NCI-H2107 (cell line): Measurements from ENCODE around the gene SGTB.
A peak's percentile ranks its signal among the peaks of the same experiment; 100 is the strongest.

Experiments used
- DNase-seq: peaks from one replicate; lab custom pipeline; 2025; lab: John Stamatoyannopoulos, UW

The SGTB gene

GRCh38 chr5:65721720-65722574 lies at the start of gene SGTB, which contains the start of gene NLN:
Gene SGTB (minus strand): TSS chr5:65722109. CDS start chr5:65720807, 1,302 bp downstream.
Gene NLN (plus strand): TSS chr5:65722205. CDS start chr5:65722374, 169 bp downstream.
- DNase-seq, result peak; percentile 57

- no peak for DNase-seq
Observed at GRCh38 chr5:65771266-65771665, 49.4 kb upstream of the SGTB start.

GRCh38 chr5:65769539-65769938 lies 47.6 kb upstream of the SGTB start:
- no peak for DNase-seq

DNA sequence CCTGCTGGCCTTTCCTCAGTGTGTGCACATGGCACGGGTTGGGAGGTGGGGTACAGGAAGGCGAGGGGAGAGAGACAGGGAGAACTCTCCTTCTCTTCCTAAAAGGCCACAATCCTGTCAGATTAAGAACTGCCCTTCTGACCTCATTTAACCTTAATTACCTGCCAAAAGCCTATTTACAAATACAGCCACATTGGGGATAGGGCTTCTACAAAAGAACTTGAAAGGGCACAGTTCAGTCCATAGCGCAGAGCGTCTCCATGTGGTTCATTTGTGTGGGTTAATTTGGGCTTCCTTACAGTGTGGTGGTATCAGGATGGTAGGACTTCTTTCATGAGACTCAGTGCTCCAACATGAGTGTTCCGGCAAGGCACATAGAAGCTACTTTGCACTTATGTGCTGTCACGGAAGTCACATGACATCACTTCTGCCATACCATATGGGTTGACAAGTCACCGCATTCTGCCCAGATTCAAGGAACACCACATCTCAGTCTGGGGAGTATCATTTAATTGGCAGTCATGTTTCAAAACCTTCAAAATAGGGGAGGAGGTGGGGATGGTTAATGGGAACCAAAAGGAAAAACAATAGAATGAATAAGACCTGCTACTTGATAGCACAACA lies 46.9 kb upstream of the SGTB start:
- no peak for DNase-seq

- DNase-seq, result no peak
Observed at GRCh38 chr5:65767565-65767964, 45.7 kb upstream of the SGTB start.

GRCh38 chr5:65766781-65767180 lies 44.9 kb upstream of the SGTB start:
- DNase-seq, result no peak

DNA sequence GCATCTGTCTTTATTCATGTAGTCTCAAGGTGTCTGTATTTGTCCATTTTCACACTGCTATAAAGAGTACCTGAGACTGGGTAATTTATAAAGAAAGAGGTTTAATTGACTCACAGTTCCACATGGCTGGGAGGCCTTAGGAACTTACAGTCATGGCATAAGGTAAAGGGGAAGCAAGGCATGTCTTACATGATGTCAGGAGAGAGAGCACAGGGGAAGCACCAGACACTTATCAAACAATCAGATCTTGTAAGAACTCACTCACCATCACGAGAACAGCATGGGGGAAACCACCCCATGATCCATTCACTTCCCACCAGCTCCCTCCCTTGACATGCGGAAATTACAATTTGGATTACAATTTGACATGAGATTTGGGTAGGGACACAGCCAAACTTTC lies 44.3 kb upstream of the SGTB start:
- DNase-seq, result no peak

- DNase-seq, result no peak
Observed at GRCh38 chr5:65765582-65765981, 43.7 kb upstream of the SGTB start.

GRCh38 chr5:65762234-65762633 lies 40.3 kb upstream of the SGTB start:
- no peak for DNase-seq

DNA sequence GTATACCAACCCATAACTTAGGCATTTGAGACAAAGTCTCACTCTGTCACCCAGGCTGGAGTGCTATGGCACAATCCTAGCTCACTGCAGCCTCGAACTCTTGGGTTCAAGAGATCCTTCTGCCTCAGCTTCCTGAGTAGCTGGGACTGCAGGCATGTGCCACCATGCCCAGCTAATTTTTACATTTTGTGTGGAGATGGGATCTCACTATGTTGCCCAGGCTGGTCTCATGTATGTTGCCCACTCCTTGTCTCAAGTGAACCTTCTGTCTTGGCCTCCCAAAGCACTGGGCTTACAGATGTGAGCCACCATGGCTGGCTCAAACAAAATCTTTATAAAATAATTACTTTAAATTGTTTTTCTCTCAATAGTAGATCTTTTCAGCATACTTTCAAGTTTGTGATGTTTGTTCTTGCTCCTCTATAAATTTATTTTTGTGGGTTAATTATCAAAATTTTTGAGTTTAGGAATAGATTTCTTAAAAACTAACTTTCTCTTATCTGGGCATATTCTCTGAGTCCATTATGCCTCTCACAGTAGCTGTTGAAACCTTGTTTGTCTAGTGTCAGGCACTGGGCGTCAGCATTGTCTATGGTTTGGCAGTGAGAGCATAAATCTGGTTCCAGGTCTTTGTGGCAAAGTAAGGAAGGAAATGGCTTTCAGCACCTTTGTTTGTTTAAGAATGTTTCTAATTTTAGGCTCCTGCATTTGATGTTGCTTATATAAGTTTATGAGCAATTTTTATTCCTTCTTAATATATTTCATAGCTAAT lies 38.8 kb upstream of the SGTB start:
- no peak for DNase-seq

- DNase-seq, result no peak
Observed at GRCh38 chr5:65758546-65759144, 36.7 kb upstream of the SGTB start.

DNA sequence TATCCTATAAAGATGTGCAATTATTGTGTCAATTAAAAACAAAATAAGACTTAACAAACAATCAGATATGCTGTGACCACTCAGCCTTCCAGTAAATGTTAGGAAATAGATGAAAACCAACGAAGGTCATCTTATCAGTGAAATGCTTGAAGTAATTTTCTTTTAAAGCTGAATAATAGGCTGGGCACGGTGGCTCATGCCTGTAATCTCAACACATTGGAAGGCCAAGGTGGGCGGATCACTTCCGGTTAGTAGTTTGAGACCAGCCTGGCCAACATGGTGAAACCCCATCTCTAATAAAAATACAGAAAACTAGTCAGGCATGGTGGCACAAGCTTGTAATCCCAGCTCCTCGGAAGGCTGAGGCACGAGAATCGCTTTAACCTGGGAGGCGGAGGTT lies 31.3 kb upstream of the SGTB start:
- no peak for DNase-seq

DNA sequence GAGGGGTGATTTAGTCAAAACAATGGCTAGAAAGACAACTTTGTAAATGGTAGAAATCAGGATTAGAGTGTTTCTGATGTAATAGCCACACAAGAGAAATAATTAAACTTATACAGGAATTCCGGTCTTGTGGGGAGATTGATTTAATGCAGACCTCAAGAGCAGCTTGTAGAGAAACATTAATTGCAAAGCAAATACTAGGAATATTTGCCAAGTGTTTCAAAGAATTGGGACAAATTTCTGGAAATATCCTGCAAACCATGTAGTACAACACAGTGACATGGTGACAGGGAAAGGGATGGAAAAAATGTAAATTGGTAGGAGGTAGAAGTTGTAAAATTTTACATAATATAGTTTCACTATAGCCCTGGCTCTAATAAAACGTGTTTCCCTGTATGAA lies 29.0 kb upstream of the SGTB start:
- no peak for DNase-seq

- DNase-seq, result no peak
Observed at GRCh38 chr5:65749956-65750355, 28.0 kb upstream of the SGTB start.

DNA sequence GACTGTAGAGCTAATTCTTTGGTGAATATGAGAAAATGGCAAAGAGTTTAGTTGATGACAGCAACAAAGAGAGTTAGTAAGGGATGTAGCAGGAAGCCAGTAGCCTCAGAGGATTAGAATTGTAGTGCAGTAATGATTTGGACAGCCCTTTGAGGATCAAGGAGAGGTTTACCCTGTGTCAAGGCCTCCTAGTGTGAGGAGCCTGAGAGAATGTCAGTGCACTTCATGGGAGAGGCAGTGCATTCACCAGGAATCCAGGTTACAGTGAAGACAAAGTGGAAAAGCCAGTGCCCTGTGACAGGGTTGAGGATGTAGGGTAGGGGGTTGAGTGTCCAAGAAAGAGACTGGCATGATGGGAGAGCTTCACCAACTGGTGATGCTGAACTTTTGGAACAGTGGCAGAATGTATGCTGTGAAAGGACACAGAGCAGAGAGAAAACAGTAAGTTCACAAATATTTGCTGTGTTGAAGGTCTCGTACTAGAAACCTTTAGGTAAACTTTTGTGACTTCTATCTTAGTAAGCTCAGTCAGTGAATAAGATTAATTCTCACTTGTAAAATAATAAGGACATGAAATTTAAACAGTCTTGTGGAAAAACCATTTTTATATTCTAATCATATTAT lies 27.4 kb upstream of the SGTB start:
- DNase-seq, result no peak

DNA sequence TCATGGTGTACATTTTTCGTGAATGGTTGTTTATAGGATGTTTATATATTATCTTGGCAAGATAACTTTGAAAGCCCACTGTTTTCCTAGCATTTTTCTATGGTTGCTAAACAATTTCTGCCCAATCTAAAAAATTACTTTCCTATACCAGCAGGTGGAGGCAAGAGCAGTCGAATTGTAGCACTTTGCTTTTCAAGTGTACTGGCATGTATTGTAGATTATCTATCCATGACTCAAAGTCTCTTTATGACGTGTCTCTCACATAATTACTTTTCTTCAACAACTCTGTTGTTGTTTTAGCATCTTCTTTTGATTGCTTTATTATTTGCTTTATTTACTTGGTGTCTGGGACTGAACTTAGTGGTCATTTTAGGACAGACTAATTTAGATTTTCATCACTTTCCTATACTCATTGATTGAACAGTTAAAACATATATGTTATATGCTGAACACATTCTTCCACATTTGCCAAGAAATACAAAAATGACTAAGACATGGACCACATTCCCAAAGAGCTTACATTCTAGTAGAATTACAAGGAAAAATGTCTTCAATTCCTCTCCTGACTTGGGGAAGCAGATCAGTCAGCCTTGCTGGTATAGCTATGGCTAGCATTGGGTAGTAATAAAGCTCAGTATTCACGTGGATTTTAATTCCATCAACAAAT lies 20.8 kb upstream of the SGTB start:
- no peak for DNase-seq

DNA sequence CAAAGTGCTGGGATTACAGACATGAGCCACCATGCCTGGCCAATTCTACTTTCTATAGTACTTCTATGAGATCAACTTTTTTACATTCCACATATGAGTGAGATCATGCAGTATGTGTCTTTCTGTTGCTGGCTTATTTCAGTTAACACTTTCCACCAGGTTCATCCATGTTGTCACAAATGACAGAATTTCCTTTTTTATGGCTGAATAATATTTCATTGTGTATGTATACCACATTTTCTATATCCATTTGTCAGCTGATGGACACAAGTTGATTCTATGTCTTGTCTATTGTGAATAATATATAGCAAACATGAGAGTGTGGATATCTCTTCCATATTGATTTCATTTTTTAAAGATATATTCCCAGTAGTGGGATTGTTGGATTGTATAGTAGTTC lies 17.3 kb upstream of the SGTB start:
- DNase-seq, result no peak

DNA sequence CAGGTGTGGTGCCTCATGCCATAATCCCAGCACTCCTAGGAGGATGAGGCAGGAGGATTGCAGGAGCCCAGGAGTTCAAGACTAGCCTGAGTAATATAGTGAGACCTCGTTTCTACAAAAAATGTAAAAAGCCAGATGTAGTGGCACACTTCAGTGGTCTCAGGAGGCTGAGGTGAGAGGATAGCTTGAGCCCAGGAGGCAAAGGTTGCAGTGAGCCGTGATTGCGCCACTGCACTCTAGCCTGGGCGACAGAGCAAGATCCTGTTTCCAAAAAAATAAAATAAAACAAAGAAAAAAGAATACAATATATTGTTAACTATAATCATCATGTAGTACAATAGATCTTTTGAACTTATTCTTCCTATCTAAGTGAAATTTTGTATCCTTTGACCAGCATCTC lies 16.4 kb upstream of the SGTB start:
- DNase-seq, result no peak

- DNase-seq, result no peak
Observed at GRCh38 chr5:65737842-65738241, 15.9 kb upstream of the SGTB start.

DNA sequence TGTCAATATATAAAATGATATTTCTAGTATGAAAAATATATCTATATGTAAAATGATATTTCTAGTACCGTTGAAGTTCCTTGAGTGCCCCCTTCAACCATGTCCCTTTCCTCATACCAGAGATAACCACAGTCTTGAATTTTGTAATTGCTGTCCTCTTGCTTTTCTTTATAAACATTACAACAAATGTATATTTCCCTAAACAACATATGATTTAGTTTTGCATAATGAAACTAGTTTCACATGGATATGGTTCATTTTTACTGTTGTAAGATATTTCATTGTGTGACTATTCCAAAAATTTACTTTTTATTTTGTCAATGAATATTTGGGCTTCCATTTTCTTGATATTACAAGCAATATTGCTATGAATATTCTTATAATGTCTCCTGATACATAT lies 14.1 kb upstream of the SGTB start:
- no peak for DNase-seq

GRCh38 chr5:65734921-65735320 lies 13.0 kb upstream of the SGTB start:
- DNase-seq, result no peak
